Left lung (tissue), 10 donors: ENCODE results near the gene AMN. TPM values are rescaled to one million over a fixed set of nuclear protein-coding genes. Genes with fewer than 3 reads are reported as not detected.

Experiments used
- ATAC-seq: fragments of 200-7000 bp; cut with Tn5 transposase; one replicate; pipeline ENCODE4 v1.9.1; 2020; ENCODE audit warnings: moderate library complexity
- DNase-seq, 4 donors: peaks; one replicate each; pipeline ENCODE4 v3.0.0-alpha.2; 2013 to 2020
- H3K27ac ChIP-seq, 2 donors: fragments of 200-600 bp; sonication (generic) in 1 of 2; one replicate each; pipeline versions ENCODE4 v1.5.0 to v1.8.0; 2020 to 2021
- H3K27me3 ChIP-seq, 2 donors: fragments of 200-600 bp; sonication (generic) in 1 of 2; one replicate each; pipeline versions ENCODE4 v1.5.0 to v1.8.0; 2020 to 2021
- H3K36me3 ChIP-seq, 2 donors: fragments of 200-600 bp; sonication (generic) in 1 of 2; one replicate each; pipeline versions ENCODE4 v1.5.0 to v1.8.0; 2020 to 2021
- H3K4me1 ChIP-seq, 2 donors: fragments of 200-600 bp; one replicate each; pipeline ENCODE4 v1.8.0; 2021
- H3K4me3 ChIP-seq, 2 donors: fragments of 200-600 bp; sonication (generic) in 1 of 2; one replicate each; pipeline versions ENCODE4 v1.5.0 to v1.8.0; 2020 to 2021; ENCODE audit warnings: mild to moderate bottlenecking in 1 of 2
- H3K9me3 ChIP-seq, 2 donors: fragments of 200-600 bp; sonication (generic) in 1 of 2; one replicate each; pipeline versions ENCODE4 v1.5.0 to v1.8.0; 2020 to 2021
- CTCF ChIP-seq, 2 donors: fragments of 200-600 bp; sonication (generic) in 1 of 2; IDR thresholded peaks; one replicate each; pipeline versions ENCODE4 v1.5.0 to v1.8.0; 2021; ENCODE audit warnings: antibody characterized with exemption in 2 of 2
- intact Hi-C, 2 donors: fragments of 100-400 bp; cut with DNase I; formaldehyde crosslinking; loops; one replicate each; pipeline versions ENCODE4 v1.11.2 to v1.14.2; 2022
- polyA plus RNA-seq, 6 donors: library from polyadenylated mRNA; unstranded; fragments of 120-200 nt; gene quantifications; one replicate each; pipeline ENCODE4 v1.2.1, GENCODE V29; 2013; ENCODE audit not compliant: insufficient read length in 6 of 6
- total RNA-seq, 2 donors: library from RNA; stranded (reverse); fragmentation: NEBNext Ultra II Directional; extraction: Animal tissue kit (Norgen Biotek cat#: 25700); gene quantifications; one replicate each; pipeline ENCODE4 v1.2.1, GENCODE V29; 2021
- donor health status: DM: no; HTN: yes; CAD: no.
- donor health status: DM: no; HTN: no; CAD: no.

AMN gene
- total and polyA plus RNA-seq, 8 donors, result 0.30 to 23.2 (median 1.1) TPM

- DNase-seq, result peak in 1 of 4 donors; percentile 78
- intact Hi-C loops, result loop anchor here in 1 of 2 donors (10.0 kb wide), 1 partner anchor 149 kb away; the partner anchor contains the start of gene TRAF3
These were observed 900 bp downstream of the AMN start for GRCh38 chr14:102923201-102923924.

DNA sequence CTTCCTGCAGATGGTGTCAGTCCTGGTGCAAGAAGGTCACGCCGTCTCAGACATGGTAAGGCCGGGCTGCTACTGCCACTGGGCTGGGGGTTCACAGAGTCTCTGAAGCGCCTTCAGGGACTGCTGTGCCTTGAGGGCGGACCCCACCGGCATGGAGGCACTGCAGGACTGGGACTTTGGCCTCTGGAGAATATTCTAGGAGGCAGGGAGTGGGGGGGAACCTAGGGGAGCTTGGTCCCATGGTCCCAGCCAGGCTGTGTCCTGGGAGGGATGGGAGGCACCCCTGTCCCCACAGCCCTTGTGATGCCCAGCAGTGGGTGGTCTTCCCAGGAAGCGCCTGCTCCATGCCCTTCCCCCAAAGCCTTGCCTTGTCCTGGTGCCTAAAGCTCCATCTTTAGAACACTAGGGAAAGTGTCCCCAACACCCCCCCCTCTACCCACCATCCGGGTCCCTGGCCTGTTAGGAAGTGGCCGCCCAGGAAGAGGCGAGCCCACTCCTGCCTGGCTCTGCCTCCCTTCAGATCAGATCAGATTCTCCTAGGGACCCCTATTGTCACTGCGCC is 1.5 kb downstream of the AMN start:
- Histone ChIP-seq H3K27me3 (peaks cover 28 to 81% of the 10 kb centered on the region in 2 donors), H3K4me3 (no peak overlapping the region), H3K4me1 (peaks cover 12 to 26% of the 10 kb centered on the region in 2 donors), H3K9me3 (no peaks in the 10 kb centered on the region), H3K36me3 (no peaks in the 10 kb centered on the region), H3K27ac (no peak overlapping the region)
- TF ChIP-seq CTCF (IDR thresholded peaks at IDR 0.05), result no peak
- no peak for ATAC-seq
- intact Hi-C loops, result loop anchor here in 1 of 2 donors (10.0 kb wide), 1 partner anchor 149 kb away; the partner anchor contains the start of gene TRAF3
- peak in 1 of 4 donors; percentile 42 for DNase-seq

More at GRCh38 chr14:102923201-102923924, 900 bp downstream of the AMN start:
- ATAC-seq, result no peak
- TF ChIP-seq CTCF (IDR thresholded peaks at IDR 0.05), result no peak
- H3K4me3 ChIP-seq, result peak overlapping the region; percentile 1 to 26
- no peaks in the 10 kb centered on the region for H3K36me3 ChIP-seq
- peaks cover 7 to 20% of the 10 kb centered on the region in 2 donors for H3K4me1 ChIP-seq
- H3K9me3 ChIP-seq, result no peaks in the 10 kb centered on the region
- H3K27ac ChIP-seq, result no peak overlapping the region
- peaks cover 24 to 75% of the 10 kb centered on the region in 2 donors for H3K27me3 ChIP-seq

- peaks cover 37 to 90% of the 10 kb centered on the region in 2 donors for H3K27me3 ChIP-seq
- no peak overlapping the region for H3K27ac ChIP-seq
- no peak for ATAC-seq
- peak in 1 of 4 donors; percentile 61 for DNase-seq
- H3K4me1 ChIP-seq, result peaks cover 21 to 35% of the 10 kb centered on the region in 2 donors
- H3K9me3 ChIP-seq, result no peaks in the 10 kb centered on the region
- intact Hi-C loops, result loop anchor here in 1 of 2 donors (10.0 kb wide), 1 partner anchor 150 kb away; the partner anchor contains the start of gene TRAF3
- TF ChIP-seq CTCF (IDR thresholded peaks at IDR 0.05), result no peak
- H3K4me3 ChIP-seq, result no peak overlapping the region
- no peaks in the 10 kb centered on the region for H3K36me3 ChIP-seq
These were observed 2.4 kb downstream of the AMN start for GRCh38 chr14:102924632-102925588.

DNA sequence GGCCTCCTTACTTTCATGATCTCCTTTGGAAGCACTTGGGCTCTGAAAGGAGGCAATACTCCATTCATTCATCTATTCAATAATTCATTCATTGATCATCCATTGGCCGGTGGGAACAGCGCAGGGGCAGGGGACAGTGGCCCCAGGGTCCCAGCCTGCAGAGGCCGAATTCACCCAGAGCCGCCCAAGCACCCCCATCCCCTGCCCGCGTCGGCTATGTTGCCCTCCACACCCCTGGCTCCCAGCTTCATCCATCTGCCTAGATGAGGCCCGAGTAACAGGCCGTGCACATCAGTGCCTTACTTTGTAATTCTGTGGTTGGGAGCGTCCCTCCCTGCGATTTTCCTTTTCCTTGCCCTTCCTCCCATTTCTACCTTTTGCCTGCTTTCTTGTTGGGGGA is 3.2 kb downstream of the AMN start:
- Histone ChIP-seq H3K9me3 (no peaks in the 10 kb centered on the region), H3K4me3 (no peak overlapping the region), H3K36me3 (no peaks in the 10 kb centered on the region), H3K4me1 (peaks cover 27 to 41% of the 10 kb centered on the region in 2 donors), H3K27ac (no peak overlapping the region), H3K27me3 (peaks cover 43 to 98% of the 10 kb centered on the region in 2 donors)
- no peak for ATAC-seq
- DNase-seq, result peak in 1 of 4 donors; percentile 53
- no peak for TF ChIP-seq CTCF (IDR thresholded peaks at IDR 0.05)
- intact Hi-C loops, result loop anchor here in 1 of 2 donors (10.0 kb wide), 1 partner anchor 151 kb away; the partner anchor contains the start of gene TRAF3
